NCI-H1048 (cell line): ENCODE data around the gene CNDP1.

ENCODE experiments used
- DNase-seq: peaks from one replicate; lab custom pipeline; 2025; lab: John Stamatoyannopoulos, UW

Gene CNDP1

GRCh38 chr18:74506448-74507084, 27.7 kb upstream of the CNDP1 start:
- DNase-seq: no peak

GRCh38 chr18:74507097-74507881, 27.0 kb upstream of the CNDP1 start:
- no peak for DNase-seq

GRCh38 chr18:74507927-74508326, 26.4 kb upstream of the CNDP1 start:
- no peak for DNase-seq

- no peak for DNase-seq
Observed at GRCh38 chr18:74508366-74508765, 25.9 kb upstream of the CNDP1 start.

- no peak for DNase-seq
Observed at GRCh38 chr18:74508821-74509225, 25.5 kb upstream of the CNDP1 start.

- no peak for DNase-seq
Observed at GRCh38 chr18:74509856-74510769, 24.2 kb upstream of the CNDP1 start.

- no peak for DNase-seq
Observed at GRCh38 chr18:74510770-74511095, 23.6 kb upstream of the CNDP1 start.

GRCh38 chr18:74511823-74512222, 22.5 kb upstream of the CNDP1 start:
- no peak for DNase-seq

GRCh38 chr18:74512321-74513053, 21.8 kb upstream of the CNDP1 start:
- peak; percentile 15 for DNase-seq

GRCh38 chr18:74513149-74513882, 21.0 kb upstream of the CNDP1 start:
- no peak for DNase-seq

- no peak for DNase-seq
Observed at GRCh38 chr18:74513883-74514205, 20.5 kb upstream of the CNDP1 start.

GRCh38 chr18:74514860-74515495, 19.3 kb upstream of the CNDP1 start:
- DNase-seq: no peak

- no peak for DNase-seq
Observed at GRCh38 chr18:74515620-74516231, 18.6 kb upstream of the CNDP1 start.

- DNase-seq: no peak
Observed at GRCh38 chr18:74516271-74517235, 17.7 kb upstream of the CNDP1 start.

GRCh38 chr18:74517236-74517630, 17.1 kb upstream of the CNDP1 start:
- DNase-seq: no peak

GRCh38 chr18:74518456-74519295, 15.6 kb upstream of the CNDP1 start:
- DNase-seq: no peak

GRCh38 chr18:74519320-74520095, 14.8 kb upstream of the CNDP1 start:
- no peak for DNase-seq
